Right lobe of liver (tissue), 6 donors: Measurements from ENCODE around the gene DEFB112. TPM values are rescaled to one million over a fixed set of nuclear protein-coding genes. Genes with fewer than 3 reads are reported as not detected.

Source experiments
- ATAC-seq, 4 donors: fragments of 200-7000 bp; cut with Tn5 transposase; one replicate each; pipeline ENCODE4 v1.9.1; 2020; ENCODE audit warnings: mild to moderate bottlenecking in 4 of 4, moderate library complexity in 4 of 4
- DNase-seq, 3 donors: peaks; one replicate each; pipeline ENCODE4 v3.0.0-alpha.2; 2020
- H3K27ac ChIP-seq, 3 donors: fragments of 200-600 bp; one replicate each; pipeline ENCODE4 v1.8.0; 2022
- H3K27me3 ChIP-seq, 2 donors: fragments of 200-600 bp; one replicate each; pipeline ENCODE4 v1.8.0; 2022
- H3K36me3 ChIP-seq, 4 donors: fragments of 200-600 bp; sonication (generic) in 1 of 4; one replicate each; pipeline versions ENCODE4 v1.5.1 to v1.8.0; 2017 to 2022; ENCODE audit warnings: control low read depth in 1 of 4
- H3K4me1 ChIP-seq, 4 donors: fragments of 200-600 bp; sonication (generic) in 1 of 4; one replicate each; pipeline versions ENCODE4 v1.5.1 to v1.8.0; 2017 to 2022; ENCODE audit warnings: control low read depth in 1 of 4
- H3K4me3 ChIP-seq, 3 donors: fragments of 200-600 bp; one replicate each; pipeline ENCODE4 v1.8.0; 2022
- H3K9me3 ChIP-seq, 4 donors: fragments of 200-600 bp; sonication (generic) in 1 of 4; one replicate each; pipeline versions ENCODE4 v1.5.1 to v1.8.0; 2017 to 2022; ENCODE audit warnings: control low read depth in 1 of 4
- POLR2A ChIP-seq: fragments of 450-650 bp; IDR thresholded peaks from one replicate; pipeline ENCODE4 v1.6.1; 2017; ENCODE audit warnings: antibody characterized with exemption, mild to moderate bottlenecking
- WGBS: methylation state at CpG from one replicate; pipeline ENCODE4 v1.1.6; 2018; ENCODE audit warnings: low coverage, low lambda C conversion rate; ENCODE audit not compliant: insufficient coverage; ENCODE audit errors: missing lambda C conversion rate; 5-methylcytosine and 5-hydroxymethylcytosine counted together
- intact Hi-C, 2 donors: fragments of 100-400 bp; cut with DNase I; formaldehyde crosslinking; loops; one replicate each; pipeline versions ENCODE4 v1.11.2 to v1.14.1; 2022
- total RNA-seq, 6 experiments: library from RNA; depleted of rRNA in 2 of 6; stranded (reverse); fragments of >200 nt in 2 of 6; fragmentation: NEBNext Ultra II Directional in 3 of 6; extraction: Animal tissue kit (Norgen Biotek cat#: 25700) in 3 of 6; gene quantifications; one replicate each; pipeline versions ENCODE4 v1.1.0 to v1.2.4, GENCODE V29; 2016 to 2023
- TF ChIP-seq, protein P1 (sequence below), 4 donors: fragments of 200-600 bp in 3 of 4; fragments of 450-650 bp in 1 of 4; IDR thresholded peaks; one replicate each; pipeline versions ENCODE4 v1.5.1 to v1.8.0; 2016 to 2022; ENCODE audit warnings: antibody characterized with exemption in 4 of 4, mild to moderate bottlenecking in 2 of 4
- donor health status: DM: no; HTN: yes; CAD: no.
- donor health status: DM: no; HTN: no; CAD: no.
- donor health status: DM: no; HTN: no; CAD: no.
- donor health status: DM: no; HTN: yes; CAD: no.
- donor health status: DM: no; HTN: yes; CAD: no.

The DEFB112 gene
- total RNA-seq, 6 experiments from 2014 or later = not detected

DNA sequence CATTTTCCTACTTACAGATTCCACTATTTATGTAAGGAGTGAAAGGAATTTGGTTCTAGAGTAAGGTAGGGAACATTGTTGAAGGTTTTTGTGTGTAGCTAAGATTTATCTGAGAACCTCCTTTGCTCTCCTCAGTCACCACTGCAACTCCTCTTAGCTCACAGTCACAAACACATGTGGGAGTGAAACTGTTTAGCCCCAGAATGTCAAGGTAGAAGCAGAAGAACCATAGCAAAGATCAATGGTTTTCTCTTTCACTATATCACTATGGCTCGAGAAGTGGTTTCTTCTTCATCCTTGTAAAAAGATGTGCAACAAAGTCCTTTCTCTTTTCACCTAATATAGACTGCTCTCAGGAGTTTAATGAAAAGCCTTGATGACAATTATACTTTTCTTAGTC is 6.5 kb upstream of the DEFB112 start:
- WGBS = 92% methylated on average over 1 of the region's 1 CpG
- Histone ChIP-seq H3K4me1 (no peaks in the 10 kb centered on the region), H3K27me3 (no peaks in the 10 kb centered on the region), H3K36me3 (no peaks in the 10 kb centered on the region), H3K9me3 (no peaks in the 10 kb centered on the region), H3K4me3 (no peak overlapping the region), H3K27ac (no peak overlapping the region)
- ATAC-seq (no peak), DNase-seq (no peak)
- no peak for TF ChIP-seq POLR2A
- TF ChIP-seq, protein P1, sequence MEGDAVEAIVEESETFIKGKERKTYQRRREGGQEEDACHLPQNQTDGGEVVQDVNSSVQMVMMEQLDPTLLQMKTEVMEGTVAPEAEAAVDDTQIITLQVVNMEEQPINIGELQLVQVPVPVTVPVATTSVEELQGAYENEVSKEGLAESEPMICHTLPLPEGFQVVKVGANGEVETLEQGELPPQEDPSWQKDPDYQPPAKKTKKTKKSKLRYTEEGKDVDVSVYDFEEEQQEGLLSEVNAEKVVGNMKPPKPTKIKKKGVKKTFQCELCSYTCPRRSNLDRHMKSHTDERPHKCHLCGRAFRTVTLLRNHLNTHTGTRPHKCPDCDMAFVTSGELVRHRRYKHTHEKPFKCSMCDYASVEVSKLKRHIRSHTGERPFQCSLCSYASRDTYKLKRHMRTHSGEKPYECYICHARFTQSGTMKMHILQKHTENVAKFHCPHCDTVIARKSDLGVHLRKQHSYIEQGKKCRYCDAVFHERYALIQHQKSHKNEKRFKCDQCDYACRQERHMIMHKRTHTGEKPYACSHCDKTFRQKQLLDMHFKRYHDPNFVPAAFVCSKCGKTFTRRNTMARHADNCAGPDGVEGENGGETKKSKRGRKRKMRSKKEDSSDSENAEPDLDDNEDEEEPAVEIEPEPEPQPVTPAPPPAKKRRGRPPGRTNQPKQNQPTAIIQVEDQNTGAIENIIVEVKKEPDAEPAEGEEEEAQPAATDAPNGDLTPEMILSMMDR (IDR thresholded peaks at IDR 0.05) = no peak
- intact Hi-C loops = no loop called here

DNA sequence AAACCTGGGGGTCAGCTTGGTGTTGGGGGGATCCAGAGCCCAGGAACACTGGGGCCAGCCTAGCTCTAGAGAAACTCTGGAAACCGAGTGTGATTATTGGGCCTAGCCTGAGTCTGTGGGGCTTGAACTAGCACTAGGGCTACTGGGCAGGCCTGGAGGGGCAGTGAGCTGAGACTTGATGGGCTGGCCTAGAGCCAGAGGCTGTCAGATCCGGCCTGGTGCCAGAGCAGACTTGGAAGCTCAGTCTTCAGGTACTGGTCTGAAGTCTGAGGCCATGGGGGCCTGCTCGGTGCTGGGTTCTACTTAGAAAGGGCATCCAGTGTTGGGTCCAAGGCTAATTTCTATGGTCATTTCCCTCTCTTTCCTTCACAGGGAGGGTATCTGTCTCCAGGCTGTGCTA is 2.7 kb downstream of the DEFB112 start:
- no peak overlapping the region for H3K4me3 ChIP-seq
- DNase-seq (peak in 1 of 3 donors; percentile 37), ATAC-seq (no peak)

DNA sequence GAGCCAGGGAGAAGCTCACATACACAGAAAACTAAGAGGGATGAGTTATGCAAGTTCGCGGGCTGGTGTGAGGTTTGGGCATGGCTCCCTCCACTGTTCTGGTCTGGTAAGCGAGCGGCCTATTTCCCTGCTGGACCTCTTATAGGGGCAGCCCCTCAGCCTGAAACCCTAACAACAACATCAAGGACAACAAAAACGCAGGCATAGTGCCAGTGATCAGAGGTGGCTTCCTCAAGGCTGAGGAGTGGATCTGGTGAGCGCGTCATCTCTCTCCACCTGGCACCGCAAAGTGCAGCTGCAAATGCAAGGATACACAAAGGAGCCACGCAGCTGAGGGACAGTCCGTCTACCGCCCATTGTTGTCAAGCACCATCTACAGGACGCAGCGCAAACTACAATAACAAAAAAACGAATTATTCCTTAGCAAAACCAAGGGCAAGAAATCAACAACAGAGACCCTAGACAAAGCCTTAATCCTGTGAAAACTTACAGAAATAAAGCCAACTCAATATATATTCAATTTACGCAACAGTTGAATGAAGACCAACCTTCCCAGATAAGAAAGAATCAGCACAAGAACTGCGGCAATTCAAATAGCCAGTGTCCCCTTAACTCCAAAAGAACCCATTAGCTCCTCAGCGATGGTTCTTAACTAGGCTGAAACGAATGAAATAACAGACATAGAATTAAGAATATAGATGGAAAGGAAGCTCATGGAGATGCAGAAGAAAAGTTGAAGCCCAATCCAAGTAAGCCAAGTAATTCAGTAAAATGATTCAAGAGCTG is 18.8 kb downstream of the DEFB112 start:
- 29% methylated on average over 17 of the region's 18 CpGs for WGBS
- no peaks in the 10 kb centered on the region for H3K27me3 ChIP-seq
- TF ChIP-seq, protein P1 (IDR thresholded peaks at IDR 0.05) = peak in 3 of 4 donors; percentile 13 to 30 (median 18)
- TF ChIP-seq POLR2A = no peak
- no peak for DNase-seq
- no peaks in the 10 kb centered on the region for H3K4me1 ChIP-seq
- no peaks in the 10 kb centered on the region for H3K9me3 ChIP-seq
- no peak overlapping the region for H3K4me3 ChIP-seq
- H3K27ac ChIP-seq = no peak overlapping the region
- H3K36me3 ChIP-seq = no peaks in the 10 kb centered on the region
- ATAC-seq = peak; percentile 24 to 49 (median 37)
- intact Hi-C loops = no loop called here

More for the DNA sequence above, 2.7 kb downstream of the DEFB112 start:
- H3K27me3 ChIP-seq = no peaks in the 10 kb centered on the region
- TF ChIP-seq, protein P1 (IDR thresholded peaks at IDR 0.05) = no peak
- TF ChIP-seq POLR2A = no peak
- no peaks in the 10 kb centered on the region for H3K9me3 ChIP-seq
- no peaks in the 10 kb centered on the region for H3K36me3 ChIP-seq
- intact Hi-C loops = no loop called here
- H3K27ac ChIP-seq = no peak overlapping the region
- 56% methylated on average over 2 of the region's 3 CpGs for WGBS
- H3K4me1 ChIP-seq = no peaks in the 10 kb centered on the region

DNA sequence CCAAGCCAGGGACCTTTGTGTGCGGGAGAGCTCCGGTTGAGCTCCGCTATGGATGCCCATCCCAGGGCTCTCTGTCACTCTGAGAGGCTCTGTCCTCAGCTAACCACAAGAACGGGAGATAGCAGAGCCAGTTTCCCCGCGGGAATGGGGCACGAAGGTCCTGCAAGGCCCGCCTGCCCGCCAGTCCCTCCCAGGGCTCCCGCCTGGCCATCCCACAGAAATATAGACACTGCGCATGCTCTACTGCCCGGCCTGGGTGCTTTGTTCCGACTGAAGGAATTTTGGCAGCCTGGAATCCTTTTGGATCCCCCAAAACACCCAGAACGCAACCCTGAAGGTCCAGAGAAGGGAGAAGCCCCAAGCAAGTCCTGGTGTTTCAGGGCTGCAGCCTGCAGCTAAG is 19.4 kb downstream of the DEFB112 start:
- intact Hi-C loops = no loop called here
- H3K4me3 ChIP-seq = no peak overlapping the region
- DNase-seq (no peak), ATAC-seq (peak in 1 of 4 donors; percentile 17)
- no peaks in the 10 kb centered on the region for H3K9me3 ChIP-seq
- H3K4me1 ChIP-seq = no peaks in the 10 kb centered on the region
- no peaks in the 10 kb centered on the region for H3K36me3 ChIP-seq
- 73% methylated on average over 3 of the region's 14 CpGs for WGBS
- TF ChIP-seq, protein P1 (IDR thresholded peaks at IDR 0.05) = no peak
- no peak for TF ChIP-seq POLR2A
- no peak overlapping the region for H3K27ac ChIP-seq
- H3K27me3 ChIP-seq = no peaks in the 10 kb centered on the region
